ENCODE results near the gene IFT80. TPM values are rescaled to one million over a fixed set of nuclear protein-coding genes. Genes with fewer than 3 reads are reported as not detected.
"Not testable (repeated sequence)": the region's sequence is repeated elsewhere in the genome, so short reads cannot be mapped to it uniquely, and the experiment has no call there.

The IFT80 gene
- total RNA-seq, 2 donors from 2014 or later, result 17.3 to 20.0 TPM

- H3K4me3 Mint-ChIP-seq, result no peak overlapping the region
- no peaks in the 10 kb centered on the region for H3K27me3 Mint-ChIP-seq
- no peaks in the 10 kb centered on the region for H3K4me1 Mint-ChIP-seq
- no peaks in the 10 kb centered on the region for H3K36me3 Mint-ChIP-seq (ENCODE audit: low read depth)
- no peak overlapping the region for H3K27ac Mint-ChIP-seq
- no peak for ATAC-seq (replicated peaks)
- no peaks in the 10 kb centered on the region for H3K9me3 Mint-ChIP-seq
These were observed 107.6 kb downstream of the IFT80 start for GRCh38 chr3:160291290-160291908.

- H3K4me3 Mint-ChIP-seq, result no peak overlapping the region
- no peaks in the 10 kb centered on the region for H3K36me3 Mint-ChIP-seq (ENCODE audit: low read depth)
- no peak overlapping the region for H3K27ac Mint-ChIP-seq
- H3K9me3 Mint-ChIP-seq, result no peaks in the 10 kb centered on the region
- ATAC-seq (replicated peaks), result no peak
- no peaks in the 10 kb centered on the region for H3K4me1 Mint-ChIP-seq
- no peaks in the 10 kb centered on the region for H3K27me3 Mint-ChIP-seq
These were observed 111.4 kb downstream of the IFT80 start for GRCh38 chr3:160287666-160288065.

- no peaks in the 10 kb centered on the region for H3K27me3 Mint-ChIP-seq
These were observed 112.8 kb downstream of the IFT80 start for GRCh38 chr3:160286231-160286630.

GRCh38 chr3:160280836-160281235, 118.2 kb downstream of the IFT80 start:
- H3K4me3 Mint-ChIP-seq, result no peak overlapping the region
- no peaks in the 10 kb centered on the region for H3K27me3 Mint-ChIP-seq
- no peak for ATAC-seq (replicated peaks)
- no peaks in the 10 kb centered on the region for H3K4me1 Mint-ChIP-seq
- peaks cover 25% of the 10 kb centered on the region for H3K36me3 Mint-ChIP-seq (ENCODE audit: low read depth)
- no peaks in the 10 kb centered on the region for H3K9me3 Mint-ChIP-seq
- no peak overlapping the region for H3K27ac Mint-ChIP-seq

More at GRCh38 chr3:160286231-160286630, 112.8 kb downstream of the IFT80 start:
- Mint-ChIP-seq H3K4me3 (no peak overlapping the region), H3K4me1 (no peaks in the 10 kb centered on the region), H3K9me3 (no peaks in the 10 kb centered on the region), H3K27ac (no peak overlapping the region), H3K36me3 (ENCODE audit: low read depth) (no peaks in the 10 kb centered on the region)
- ATAC-seq (replicated peaks), result no peak

GRCh38 chr3:160279657-160280056, 119.4 kb downstream of the IFT80 start:
- H3K4me1 Mint-ChIP-seq, result no peaks in the 10 kb centered on the region

GRCh38 chr3:160278210-160278609, 120.8 kb downstream of the IFT80 start:
- H3K9me3 Mint-ChIP-seq, result no peaks in the 10 kb centered on the region
- ATAC-seq (replicated peaks), result no peak
- H3K27ac Mint-ChIP-seq, result no peak overlapping the region
- no peak overlapping the region for H3K4me3 Mint-ChIP-seq
- H3K36me3 Mint-ChIP-seq (ENCODE audit: low read depth), result peaks cover 47% of the 10 kb centered on the region
- no peaks in the 10 kb centered on the region for H3K27me3 Mint-ChIP-seq
- no peaks in the 10 kb centered on the region for H3K4me1 Mint-ChIP-seq

More at GRCh38 chr3:160279657-160280056, 119.4 kb downstream of the IFT80 start:
- ATAC-seq (replicated peaks), result no peak
- H3K9me3 Mint-ChIP-seq, result no peaks in the 10 kb centered on the region
- H3K36me3 Mint-ChIP-seq (ENCODE audit: low read depth), result peaks cover 33% of the 10 kb centered on the region
- no peaks in the 10 kb centered on the region for H3K27me3 Mint-ChIP-seq
- no peak overlapping the region for H3K4me3 Mint-ChIP-seq
- H3K27ac Mint-ChIP-seq, result no peak overlapping the region

GRCh38 chr3:160265088-160265487, 133.9 kb downstream of the IFT80 start:
- H3K9me3 Mint-ChIP-seq, result no peaks in the 10 kb centered on the region
- ATAC-seq (replicated peaks), result no peak
- peaks cover 24% of the 10 kb centered on the region for H3K36me3 Mint-ChIP-seq (ENCODE audit: low read depth)
- H3K4me3 Mint-ChIP-seq, result no peak overlapping the region
- no peaks in the 10 kb centered on the region for H3K27me3 Mint-ChIP-seq
- no peaks in the 10 kb centered on the region for H3K4me1 Mint-ChIP-seq
- H3K27ac Mint-ChIP-seq, result no peak overlapping the region

- H3K36me3 Mint-ChIP-seq (ENCODE audit: low read depth), result peaks cover 13% of the 10 kb centered on the region
- H3K4me1 Mint-ChIP-seq, result no peaks in the 10 kb centered on the region
- H3K4me3 Mint-ChIP-seq, result no peak overlapping the region
- no peak for ATAC-seq (replicated peaks)
- H3K27me3 Mint-ChIP-seq, result no peaks in the 10 kb centered on the region
- no peak overlapping the region for H3K27ac Mint-ChIP-seq
- H3K9me3 Mint-ChIP-seq, result no peaks in the 10 kb centered on the region
These were observed 138.3 kb downstream of the IFT80 start for GRCh38 chr3:160260587-160261270.

- Mint-ChIP-seq H3K4me1 (no peaks in the 10 kb centered on the region), H3K27ac (no peak overlapping the region), H3K9me3 (no peaks in the 10 kb centered on the region), H3K4me3 (no peak overlapping the region), H3K36me3 (ENCODE audit: low read depth) (peaks cover 8% of the 10 kb centered on the region), H3K27me3 (no peaks in the 10 kb centered on the region)
- ATAC-seq (replicated peaks), result no peak
These were observed 139.4 kb downstream of the IFT80 start for GRCh38 chr3:160259589-160259988.

- Mint-ChIP-seq H3K4me1 (no peaks in the 10 kb centered on the region), H3K9me3 (no peaks in the 10 kb centered on the region), H3K4me3 (no peak overlapping the region), H3K36me3 (ENCODE audit: low read depth) (peaks cover 7% of the 10 kb centered on the region), H3K27me3 (no peaks in the 10 kb centered on the region), H3K27ac (no peak overlapping the region)
- ATAC-seq (replicated peaks), result no peak
These were observed 141.4 kb downstream of the IFT80 start for GRCh38 chr3:160257606-160258005.

- no peak overlapping the region for H3K4me3 Mint-ChIP-seq
- peaks cover under 1% of the 10 kb centered on the region for H3K36me3 Mint-ChIP-seq (ENCODE audit: low read depth)
- no peaks in the 10 kb centered on the region for H3K9me3 Mint-ChIP-seq
- no peak for ATAC-seq (replicated peaks)
- H3K27me3 Mint-ChIP-seq, result no peaks in the 10 kb centered on the region
- no peaks in the 10 kb centered on the region for H3K4me1 Mint-ChIP-seq
- H3K27ac Mint-ChIP-seq, result no peak overlapping the region
These were observed 145.7 kb downstream of the IFT80 start for GRCh38 chr3:160253298-160253697.

- no peak overlapping the region for H3K27ac Mint-ChIP-seq
- peaks cover 13% of the 10 kb centered on the region for H3K27me3 Mint-ChIP-seq
- H3K9me3 Mint-ChIP-seq, result peaks cover 12% of the 10 kb centered on the region
- ATAC-seq (replicated peaks), result no peak
- no peaks in the 10 kb centered on the region for H3K36me3 Mint-ChIP-seq (ENCODE audit: low read depth)
- H3K4me3 Mint-ChIP-seq, result no peak overlapping the region
- H3K4me1 Mint-ChIP-seq, result no peaks in the 10 kb centered on the region
These were observed 151.3 kb downstream of the IFT80 start for GRCh38 chr3:160247766-160248165.

GRCh38 chr3:160245261-160245800, 153.7 kb downstream of the IFT80 start:
- no peak for ATAC-seq (replicated peaks)
- no peak overlapping the region for H3K27ac Mint-ChIP-seq
- peaks cover 16% of the 10 kb centered on the region for H3K9me3 Mint-ChIP-seq
- no peaks in the 10 kb centered on the region for H3K4me1 Mint-ChIP-seq
- peaks cover 21% of the 10 kb centered on the region for H3K27me3 Mint-ChIP-seq
- no peak overlapping the region for H3K4me3 Mint-ChIP-seq
- H3K36me3 Mint-ChIP-seq (ENCODE audit: low read depth), result no peaks in the 10 kb centered on the region

- peaks cover 41% of the 10 kb centered on the region for H3K27me3 Mint-ChIP-seq
- ATAC-seq (replicated peaks); H3K27ac Mint-ChIP-seq; H3K36me3 Mint-ChIP-seq (ENCODE audit: low read depth); H3K4me1 Mint-ChIP-seq; H3K4me3 Mint-ChIP-seq: not testable (repeated sequence)
- peaks cover 16% of the 10 kb centered on the region for H3K9me3 Mint-ChIP-seq
These were observed 158.3 kb downstream of the IFT80 start for GRCh38 chr3:160240719-160241118.

GRCh38 chr3:160232014-160232413, 167.0 kb downstream of the IFT80 start:
- peaks cover 27% of the 10 kb centered on the region for H3K27me3 Mint-ChIP-seq
- no peak overlapping the region for H3K4me3 Mint-ChIP-seq
- no peak for ATAC-seq (replicated peaks)
- no peaks in the 10 kb centered on the region for H3K9me3 Mint-ChIP-seq
- no peaks in the 10 kb centered on the region for H3K4me1 Mint-ChIP-seq
- H3K27ac Mint-ChIP-seq, result no peak overlapping the region
- H3K36me3 Mint-ChIP-seq (ENCODE audit: low read depth), result no peaks in the 10 kb centered on the region
